ENCODE data around the gene ITGAL. TPM values are rescaled to one million over a fixed set of nuclear protein-coding genes. Genes with fewer than 3 reads are reported as not detected.

Gene ITGAL
- total RNA-seq, 1 experiment from 2014 or later = 0.50 TPM

DNA sequence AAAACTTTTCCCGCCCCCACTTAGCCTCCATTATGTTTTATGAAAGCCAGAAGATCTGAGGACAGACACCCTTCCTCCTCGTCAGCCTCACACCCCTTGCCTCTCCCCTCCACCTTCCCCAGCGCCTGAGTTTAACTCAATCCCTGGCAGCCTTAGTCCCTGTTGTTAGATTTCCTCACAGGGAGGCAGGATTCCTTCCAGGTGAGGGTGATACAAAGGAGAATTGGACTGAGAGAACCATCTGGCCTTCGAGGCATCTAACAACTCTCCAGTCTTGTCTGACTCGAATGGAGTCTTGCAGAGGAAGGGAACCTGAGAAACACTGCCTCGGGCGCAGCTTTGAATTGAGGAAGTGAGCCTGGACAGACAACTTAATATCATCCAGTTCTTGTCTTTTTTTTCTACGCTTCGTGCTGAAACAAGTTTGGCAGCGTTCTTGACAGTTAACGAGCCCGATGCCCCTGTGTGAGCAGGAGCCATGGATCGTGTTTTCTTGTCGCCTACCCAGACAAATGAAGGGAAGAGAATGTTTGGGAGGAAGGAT is 55.2 kb downstream of the ITGAL start:
- Histone ChIP-seq H3K27me3 (ENCODE audit: insufficient read depth, low read depth) (no peaks in the 10 kb centered on the region), H3K79me2 (ENCODE audit: low read depth) (peaks cover 20% of the 10 kb centered on the region; the same call in 1 of the 2 replicates), H3F3A (ENCODE audit: insufficient read depth, low read depth) (peaks cover 41% of the 10 kb centered on the region), H4K20me1 (ENCODE audit: insufficient read depth) (no peaks in the 10 kb centered on the region), H3K27ac (peak overlapping the region; percentile 79), H3K4me2 (peak overlapping the region; percentile 88), H3K9me3 (ENCODE audit: insufficient read depth, low read depth) (no peaks in the 10 kb centered on the region), H2AFZ (peak overlapping the region; percentile 66), H3K9me2 (ENCODE audit: insufficient read depth) (no peaks in the 10 kb centered on the region), H3K4me3 (peak overlapping the region; percentile 97; the same call in 1 of the 2 replicates), H3K4me1 (replicated peaks; ENCODE audit: insufficient read depth) (peaks cover 32% of the 10 kb centered on the region), H3K36me3 (ENCODE audit: low read depth) (0 out of 2 replicates have a peak, but pooled peaks cover 13% of the 10 kb centered on the region)
- TSS peak; percentile 90 for BruUV-seq (replicated peaks)
- TF ChIP-seq, protein P1, sequence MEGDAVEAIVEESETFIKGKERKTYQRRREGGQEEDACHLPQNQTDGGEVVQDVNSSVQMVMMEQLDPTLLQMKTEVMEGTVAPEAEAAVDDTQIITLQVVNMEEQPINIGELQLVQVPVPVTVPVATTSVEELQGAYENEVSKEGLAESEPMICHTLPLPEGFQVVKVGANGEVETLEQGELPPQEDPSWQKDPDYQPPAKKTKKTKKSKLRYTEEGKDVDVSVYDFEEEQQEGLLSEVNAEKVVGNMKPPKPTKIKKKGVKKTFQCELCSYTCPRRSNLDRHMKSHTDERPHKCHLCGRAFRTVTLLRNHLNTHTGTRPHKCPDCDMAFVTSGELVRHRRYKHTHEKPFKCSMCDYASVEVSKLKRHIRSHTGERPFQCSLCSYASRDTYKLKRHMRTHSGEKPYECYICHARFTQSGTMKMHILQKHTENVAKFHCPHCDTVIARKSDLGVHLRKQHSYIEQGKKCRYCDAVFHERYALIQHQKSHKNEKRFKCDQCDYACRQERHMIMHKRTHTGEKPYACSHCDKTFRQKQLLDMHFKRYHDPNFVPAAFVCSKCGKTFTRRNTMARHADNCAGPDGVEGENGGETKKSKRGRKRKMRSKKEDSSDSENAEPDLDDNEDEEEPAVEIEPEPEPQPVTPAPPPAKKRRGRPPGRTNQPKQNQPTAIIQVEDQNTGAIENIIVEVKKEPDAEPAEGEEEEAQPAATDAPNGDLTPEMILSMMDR (conservative IDR thresholded peaks at IDR 0.05) = no peak
- no peak for TF ChIP-seq EZH2 (IDR thresholded peaks at IDR 0.05; ENCODE audit: low read depth)
- POLR2A ChIA-PET (ENCODE audit: unreplicated experiment) = interaction anchor here (0.7 to 0.9 kb wide), 4 partner anchors 31 to 410 kb away, joined by 3 to 5 read pairs (median 4); partner anchors contain the start of genes ZNF688 and ZNF764
- CTCF ChIA-PET = interaction anchor here (0.6 to 1.0 kb wide), 2 partner anchors 98 to 105 kb away, joined by 3 to 4 read pairs; partner anchors contain the start of gene DCTPP1
- DNase-seq = peak; percentile 86 to 98
- intact Hi-C loops (cut with micrococcal nuclease; ENCODE audit: unreplicated experiment) = loop anchor here (1.0 to 5.0 kb wide), 6 partner anchors 31 to 150 kb away; partner anchors contain the start of genes DCTPP1, FBRS, SEPHS2 and ZNF764

DNA sequence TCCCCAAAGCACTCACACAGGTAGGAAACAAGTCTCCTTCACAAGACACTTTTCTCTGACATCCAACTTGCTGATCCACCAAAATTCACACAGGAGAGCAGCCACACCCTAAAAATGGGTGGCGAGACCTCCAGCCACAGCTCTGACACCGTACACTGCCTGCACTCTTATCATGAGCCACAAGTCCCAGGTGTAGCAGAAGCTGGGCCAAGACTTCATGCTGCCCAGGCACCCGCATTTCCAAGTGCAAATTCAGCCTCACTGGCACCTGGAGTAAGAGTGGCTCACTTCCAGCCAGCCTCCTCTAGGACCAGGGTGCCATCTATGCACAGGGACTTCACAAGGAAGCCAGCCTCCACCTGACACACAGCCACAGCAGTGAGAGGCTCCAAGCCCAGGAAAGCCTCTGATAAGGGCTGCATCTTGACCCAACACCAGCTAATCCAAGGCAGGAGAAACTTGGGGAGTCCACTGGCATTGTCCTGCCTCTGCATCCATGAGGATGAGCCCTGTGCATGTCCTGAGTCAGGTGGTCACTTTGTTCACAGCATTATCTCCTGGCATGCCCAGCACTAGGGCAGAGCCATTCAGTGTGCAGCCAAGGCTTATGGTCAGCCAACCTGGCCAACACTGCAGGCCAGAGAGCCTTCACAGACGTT is 56.4 kb downstream of the ITGAL start:
- Histone ChIP-seq H3K4me1 (replicated peaks; ENCODE audit: insufficient read depth) (peaks cover 36% of the 10 kb centered on the region), H3K27me3 (ENCODE audit: insufficient read depth, low read depth) (no peaks in the 10 kb centered on the region), H3K9me2 (ENCODE audit: insufficient read depth) (no peaks in the 10 kb centered on the region), H4K20me1 (ENCODE audit: insufficient read depth) (no peaks in the 10 kb centered on the region), H3K9me3 (ENCODE audit: insufficient read depth, low read depth) (no peaks in the 10 kb centered on the region), H3K4me3 (peak overlapping the region; percentile 97; the same call in 1 of the 2 replicates), H3F3A (ENCODE audit: insufficient read depth, low read depth) (peaks cover 41% of the 10 kb centered on the region), H3K79me2 (ENCODE audit: low read depth) (peaks cover 32% of the 10 kb centered on the region), H2AFZ (no peak overlapping the region), H3K27ac (peak overlapping the region; percentile 79), H3K4me2 (peak overlapping the region; percentile 88), H3K36me3 (ENCODE audit: low read depth) (0 out of 2 replicates have a peak, but pooled peaks cover 13% of the 10 kb centered on the region)
- TF ChIP-seq, protein P1 (conservative IDR thresholded peaks at IDR 0.05) = no peak
- TF ChIP-seq EZH2 (IDR thresholded peaks at IDR 0.05; ENCODE audit: low read depth) = no peak
- ChIA-PET CTCF (interaction anchor here (0.6 kb wide), 1 partner anchor 78 kb away, joined by 3 read pairs; no protein-coding TSS in a partner anchor), POLR2A (ENCODE audit: unreplicated experiment) (interaction anchor here (0.7 to 0.8 kb wide), 2 partner anchors 73 to 84 kb away, joined by 4 read pairs; no protein-coding TSS in a partner anchor)
- BruUV-seq (replicated peaks) = no TSS peak
- DNase-seq = no peak
- intact Hi-C loops (cut with micrococcal nuclease; ENCODE audit: unreplicated experiment) = loop anchor here (5.0 kb wide), 1 partner anchor 152 kb away; no protein-coding TSS in a partner anchor

DNA sequence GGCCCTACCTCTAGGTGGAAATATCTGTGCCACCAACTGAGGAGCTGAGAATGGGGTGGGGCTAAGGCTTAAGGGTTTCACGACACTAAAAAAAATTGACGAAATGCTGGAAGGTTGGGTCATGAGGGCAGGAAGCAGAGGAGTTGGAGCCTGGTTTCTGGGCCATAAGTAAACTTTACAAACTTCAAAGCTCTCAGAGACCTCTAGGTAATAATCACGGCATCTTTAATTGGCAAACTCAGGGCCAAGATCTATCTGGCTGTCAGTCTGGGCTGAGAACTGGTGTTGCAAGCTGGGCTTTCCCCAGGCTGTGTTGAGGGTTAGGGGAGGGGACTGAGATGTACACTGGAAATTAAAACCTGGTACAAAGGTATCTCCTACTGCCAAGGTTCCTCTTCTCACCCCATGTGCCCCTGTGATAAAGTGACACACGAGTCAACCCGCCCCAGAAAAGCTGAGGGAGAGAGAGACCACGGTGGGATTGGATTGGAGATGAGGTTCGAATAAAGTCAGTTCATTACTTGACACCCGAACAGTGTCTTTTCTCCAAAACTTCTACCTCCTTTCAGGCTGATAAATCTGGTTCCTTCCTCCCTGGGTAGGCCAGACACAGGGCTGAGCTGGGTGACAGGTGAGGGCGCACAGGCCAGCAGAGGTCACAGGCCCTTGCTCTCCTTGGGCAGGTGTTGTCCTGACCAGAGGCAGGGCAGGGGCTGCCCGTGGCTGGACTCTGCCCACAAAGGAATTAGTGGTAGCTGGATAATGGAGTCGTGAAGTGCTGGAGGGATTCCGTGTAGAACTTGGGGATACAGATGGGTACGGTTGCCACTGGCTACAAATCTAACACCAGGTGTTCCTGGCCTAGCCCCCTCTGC is 57.9 kb downstream of the ITGAL start:
- Histone ChIP-seq H3K36me3 (ENCODE audit: low read depth) (0 out of 2 replicates have a peak, but pooled peaks cover 13% of the 10 kb centered on the region), H3K4me3 (no peak overlapping the region), H3K4me1 (replicated peaks; ENCODE audit: insufficient read depth) (peaks cover 36% of the 10 kb centered on the region), H3K9me2 (ENCODE audit: insufficient read depth) (no peaks in the 10 kb centered on the region), H3K9me3 (ENCODE audit: insufficient read depth, low read depth) (no peaks in the 10 kb centered on the region), H2AFZ (no peak overlapping the region), H3K27me3 (ENCODE audit: insufficient read depth, low read depth) (no peaks in the 10 kb centered on the region), H3F3A (ENCODE audit: insufficient read depth, low read depth) (peaks cover 38% of the 10 kb centered on the region), H4K20me1 (ENCODE audit: insufficient read depth) (no peaks in the 10 kb centered on the region), H3K27ac (no peak overlapping the region), H3K4me2 (no peak overlapping the region), H3K79me2 (ENCODE audit: low read depth) (peaks cover 43% of the 10 kb centered on the region)
- ChIA-PET CTCF (interaction anchor here (0.6 to 0.7 kb wide), 2 partner anchors 63 to 284 kb away, joined by 4 read pairs; no protein-coding TSS in a partner anchor), POLR2A (ENCODE audit: unreplicated experiment) (interaction anchor here (0.7 kb wide), 1 partner anchor 38 kb away, joined by 7 read pairs; no protein-coding TSS in a partner anchor)
- no peak for TF ChIP-seq EZH2 (IDR thresholded peaks at IDR 0.05; ENCODE audit: low read depth)
- TF ChIP-seq, protein P1 (conservative IDR thresholded peaks at IDR 0.05) = no peak
- no peak for DNase-seq
- BruUV-seq (replicated peaks) = no TSS peak
- intact Hi-C loops (cut with micrococcal nuclease; ENCODE audit: unreplicated experiment) = no loop called here
